Hepatocyte (in vitro differentiated cells): Measurements from ENCODE around the gene IQCN. TPM values are rescaled to one million over a fixed set of nuclear protein-coding genes. Genes with fewer than 3 reads are reported as not detected.

Experiments used
- DNase-seq: peaks from one replicate; pipeline ENCODE4 v3.0.0-alpha.2; 2016; ENCODE audit warnings: low spot score
- H2AFZ ChIP-seq: fragments of 200-600 bp; sonication (generic); 2 replicates; pipeline ENCODE4 v1.6.0; 2016; ENCODE audit warnings: antibody characterized with exemption, mild to moderate bottlenecking
- H3K27ac ChIP-seq: fragments of 200-600 bp; sonication (generic); 2 replicates; pipeline ENCODE4 v1.5.1; 2016; ENCODE audit warnings: mild to moderate bottlenecking
- H3K27me3 ChIP-seq: fragments of 200-600 bp; sonication (generic); 2 replicates; pipeline ENCODE4 v1.6.1; 2016
- H3K36me3 ChIP-seq: fragments of 200-600 bp; sonication (generic); replicated peaks from 2 replicates; pipeline ENCODE4 v1.5.1; 2016; ENCODE audit warnings: low read depth; ENCODE audit not compliant: insufficient read depth
- H3K4me1 ChIP-seq: fragments of 200-600 bp; sonication (generic); 2 replicates; pipeline ENCODE4 v1.5.1; 2016; ENCODE audit warnings: mild to moderate bottlenecking, moderate library complexity; ENCODE audit not compliant: insufficient read depth
- H3K4me2 ChIP-seq: fragments of 200-600 bp; sonication (generic); 2 replicates; pipeline ENCODE4 v1.6.0; 2016
- H3K4me3 ChIP-seq: fragments of 200-600 bp; sonication (generic); 2 replicates; pipeline ENCODE4 v1.5.1; 2016; ENCODE audit warnings: mild to moderate bottlenecking
- H3K79me2 ChIP-seq: fragments of 200-600 bp; sonication (generic); 2 replicates; pipeline ENCODE4 v1.6.0; 2017; ENCODE audit warnings: mild to moderate bottlenecking
- H3K9me2 ChIP-seq: fragments of 200-600 bp; sonication (generic); replicated peaks from 2 replicates; pipeline ENCODE4 v1.6.0; 2017; ENCODE audit warnings: mild to moderate bottlenecking; ENCODE audit not compliant: insufficient read depth
- H3K9me3 ChIP-seq: fragments of 200-600 bp; sonication (generic); 2 replicates; pipeline ENCODE4 v1.5.1; 2016; ENCODE audit warnings: low read depth, mild to moderate bottlenecking
- H4K20me1 ChIP-seq: fragments of 200-600 bp; sonication (generic); 2 replicates; pipeline ENCODE4 v1.6.0; 2016; ENCODE audit warnings: mild to moderate bottlenecking; ENCODE audit not compliant: insufficient read depth, poor library complexity, severe bottlenecking
- CTCF ChIP-seq: fragments of 200-600 bp; sonication (generic); IDR thresholded peaks from 2 replicates; pipeline ENCODE4 v1.5.1; 2016; ENCODE audit warnings: antibody characterized with exemption, mild to moderate bottlenecking; ENCODE audit not compliant: poor library complexity
- EZH2 ChIP-seq: fragments of 200-600 bp; sonication (generic); IDR thresholded peaks from 2 replicates; pipeline ENCODE4 v1.6.1; 2016; ENCODE audit warnings: antibody characterized with exemption, mild to moderate bottlenecking, borderline replicate concordance
- EZH2phosphoT487 ChIP-seq: fragments of 200-600 bp; sonication (generic); IDR thresholded peaks from one replicate; pipeline ENCODE4 v1.6.1; 2018; ENCODE audit warnings: antibody characterized with exemption, mild to moderate bottlenecking, low read depth, moderate library complexity; ENCODE audit not compliant: unreplicated experiment, severe bottlenecking
- WGBS: methylation state at CpG from one replicate; pipeline ENCODE4 v1.1.6; 2016; ENCODE audit warnings: low lambda C conversion rate; ENCODE audit errors: missing lambda C conversion rate; 5-methylcytosine and 5-hydroxymethylcytosine counted together
- polyA plus RNA-seq: library from polyadenylated mRNA; unstranded; fragments of >200 nt; fragmentation: Nextera tagmentation; extraction: Ambion mirVana; gene quantifications from 2 replicates; pipeline ENCODE4 v1.2.1, GENCODE V29; 2016
- total RNA-seq: library from RNA; depleted of rRNA; stranded (reverse); fragments of >200 nt; gene quantifications from 2 replicates; pipeline ENCODE4 v1.2.3, GENCODE V29; 2014

The IQCN gene
- total and polyA plus RNA-seq, 2 experiments from 2014 or later = 1.5 to 3.7 TPM

GRCh38 chr19:18245297-18245696 is 29.0 kb downstream of the IQCN start:
- Histone ChIP-seq H3K27ac (no peak overlapping the region), H3K9me2 (no peaks in the 10 kb centered on the region), H3K4me1 (peaks cover 2% of the 10 kb centered on the region), H3K27me3 (no peaks in the 10 kb centered on the region), H3K36me3 (no peaks in the 10 kb centered on the region), H2AFZ (no peak overlapping the region), H3K9me3 (no peaks in the 10 kb centered on the region), H3K79me2 (no peaks in the 10 kb centered on the region), H3K4me2 (no peak overlapping the region), H4K20me1 (no peaks in the 10 kb centered on the region), H3K4me3 (no peak overlapping the region)
- TF ChIP-seq EZH2 (no peak), CTCF (no peak), EZH2phosphoT487 (no peak)
- 81% methylated on average over 7 of the region's 7 CpGs for WGBS
- no peak for DNase-seq

- Histone ChIP-seq H3K27ac (no peak overlapping the region), H3K27me3 (no peaks in the 10 kb centered on the region), H3K36me3 (no peaks in the 10 kb centered on the region), H4K20me1 (no peaks in the 10 kb centered on the region), H3K4me1 (no peaks in the 10 kb centered on the region), H2AFZ (no peak overlapping the region), H3K4me3 (no peak overlapping the region), H3K4me2 (no peak overlapping the region), H3K9me2 (no peaks in the 10 kb centered on the region), H3K9me3 (no peaks in the 10 kb centered on the region), H3K79me2 (no peaks in the 10 kb centered on the region)
- TF ChIP-seq CTCF (no peak), EZH2 (no peak), EZH2phosphoT487 (no peak)
- WGBS = 47% methylated on average over 12 of the region's 12 CpGs
- no peak for DNase-seq
These were observed 34.9 kb downstream of the IQCN start for GRCh38 chr19:18239303-18239702.

- Histone ChIP-seq H3K27me3 (peaks cover 4% of the 10 kb centered on the region), H2AFZ (no peak overlapping the region), H3K9me2 (no peaks in the 10 kb centered on the region), H4K20me1 (no peaks in the 10 kb centered on the region), H3K4me3 (no peak overlapping the region), H3K9me3 (no peaks in the 10 kb centered on the region), H3K4me1 (no peaks in the 10 kb centered on the region), H3K4me2 (no peak overlapping the region), H3K27ac (no peak overlapping the region), H3K79me2 (no peaks in the 10 kb centered on the region), H3K36me3 (no peaks in the 10 kb centered on the region)
- no peak for DNase-seq
- TF ChIP-seq EZH2phosphoT487 = no peak
- no peak for TF ChIP-seq EZH2
- no peak for TF ChIP-seq CTCF
- 52% methylated on average over 6 of the region's 6 CpGs for WGBS
These were observed 40.1 kb downstream of the IQCN start for GRCh38 chr19:18234194-18234593.

- TF ChIP-seq EZH2 (no peak), CTCF (no peak), EZH2phosphoT487 (no peak)
- Histone ChIP-seq H3K9me2 (no peaks in the 10 kb centered on the region), H2AFZ (no peak overlapping the region), H3K4me1 (no peaks in the 10 kb centered on the region), H3K36me3 (no peaks in the 10 kb centered on the region), H3K9me3 (no peaks in the 10 kb centered on the region), H4K20me1 (no peaks in the 10 kb centered on the region), H3K4me3 (no peak overlapping the region), H3K79me2 (no peaks in the 10 kb centered on the region), H3K4me2 (peak overlapping the region; percentile 74), H3K27me3 (peaks cover 4% of the 10 kb centered on the region), H3K27ac (no peak overlapping the region)
- DNase-seq = peak; percentile 88
- 26% methylated on average over 37 of the region's 37 CpGs for WGBS
These were observed 40.9 kb downstream of the IQCN start for GRCh38 chr19:18233224-18233825.
